Myocyte (in vitro differentiated cells): ENCODE measurements around the gene WRAP53. TPM values are rescaled to one million over a fixed set of nuclear protein-coding genes. Genes with fewer than 3 reads are reported as not detected.

Source experiments
- DNase-seq: peaks from one replicate; pipeline ENCODE4 v3.0.0-alpha.2; 2012; ENCODE audit warnings: low read depth
- total RNA-seq: library from RNA; depleted of rRNA; stranded (reverse); fragments of >200 nt; gene quantifications from 2 replicates; pipeline ENCODE4 v1.2.3, GENCODE V29; 2014

The WRAP53 gene
- total RNA-seq, 1 donor from 2014 or later: 4.5 TPM

DNA sequence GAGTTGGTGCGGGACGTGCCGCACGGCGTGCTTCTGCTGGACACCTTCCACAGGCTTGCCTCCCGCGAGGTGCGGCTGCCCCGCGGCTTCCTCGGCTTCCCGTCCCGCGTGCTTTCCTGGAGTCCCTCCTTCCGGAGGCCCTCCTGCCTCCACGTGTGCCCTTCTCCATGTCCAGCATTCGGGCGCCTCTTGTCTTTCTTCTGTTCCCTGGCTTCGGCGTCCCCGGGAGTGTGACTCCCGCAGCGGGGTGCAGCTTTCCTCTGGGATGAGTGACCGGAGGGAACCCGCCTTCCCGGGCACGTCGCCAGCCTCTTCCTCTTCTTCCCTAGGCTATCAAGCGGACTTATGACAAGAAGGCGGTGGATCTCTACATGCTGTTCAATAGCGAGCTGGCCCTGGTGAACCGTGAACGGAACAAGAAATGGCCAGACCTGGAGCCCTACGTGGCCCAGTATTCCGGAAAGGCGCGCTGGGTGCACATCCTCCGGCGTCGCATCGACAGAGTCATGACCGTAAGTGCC lies 52.3 kb downstream of the WRAP53 start:
- DNase-seq: no peak

- no peak for DNase-seq
Observed at GRCh38 chr17:7742729-7743128, 54.5 kb downstream of the WRAP53 start.

DNA sequence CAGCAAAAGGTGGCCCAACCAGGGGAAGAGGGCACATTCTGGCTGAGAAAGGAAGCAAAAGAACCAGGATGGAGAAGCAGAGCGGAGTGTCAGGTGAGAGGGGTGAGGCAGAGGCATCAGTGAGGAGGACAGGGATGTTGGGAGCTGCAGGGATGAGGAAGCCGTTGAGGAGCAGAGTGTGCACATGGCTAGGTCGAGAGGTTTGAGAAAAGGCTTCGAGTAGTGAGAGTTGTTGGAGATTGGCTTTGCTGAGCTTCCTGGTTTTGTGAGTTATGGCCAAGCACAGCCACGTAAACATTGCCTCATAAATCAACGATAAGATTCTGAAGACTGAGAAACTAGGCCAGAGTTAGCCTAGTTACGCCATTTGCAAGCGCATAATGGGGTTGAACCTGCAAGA lies 56.1 kb downstream of the WRAP53 start:
- DNase-seq: no peak

GRCh38 chr17:7745748-7746470 lies 57.6 kb downstream of the WRAP53 start:
- DNase-seq: peak; percentile 46

- no peak for DNase-seq
Observed at GRCh38 chr17:7747635-7748071, 59.4 kb downstream of the WRAP53 start.

DNA sequence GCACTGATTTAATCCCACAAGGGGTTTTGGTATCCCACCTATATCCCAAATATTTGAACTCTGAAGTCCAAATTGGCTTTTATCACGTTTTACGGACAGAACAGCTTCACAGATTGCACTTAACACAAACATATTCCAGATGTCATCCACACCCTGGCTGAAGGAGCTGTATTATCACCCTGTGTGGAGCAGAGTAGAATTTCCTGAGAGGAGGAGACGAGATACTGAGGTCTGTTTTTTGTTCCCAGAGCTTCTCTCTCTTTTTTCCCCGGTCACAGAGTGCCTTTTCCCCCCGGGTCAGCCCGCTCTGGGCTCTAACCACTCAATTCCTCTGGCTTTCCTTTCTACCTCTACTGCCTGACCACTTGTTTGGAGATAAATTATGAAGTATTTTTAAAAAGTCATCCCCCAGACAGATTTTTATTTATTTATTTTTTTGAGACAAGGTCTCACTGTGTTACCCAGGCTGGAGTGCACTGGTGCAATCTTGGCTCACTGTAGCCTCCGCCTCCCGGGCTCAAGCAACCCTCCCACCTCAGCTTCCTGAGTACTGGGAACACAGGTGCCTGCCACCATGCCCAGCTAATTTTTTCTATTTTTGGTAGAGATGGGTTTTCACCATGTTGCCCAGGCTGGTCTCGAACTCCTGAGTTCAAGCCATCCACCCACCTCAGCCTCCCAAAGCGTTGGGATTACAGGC lies 59.9 kb downstream of the WRAP53 start:
- no peak for DNase-seq

GRCh38 chr17:7750321-7750821 lies 62.1 kb downstream of the WRAP53 start:
- peak; percentile 47 for DNase-seq

Other genes with a start within 250 kb of the WRAP53 start
- 41.7 and 89.9 TPM in 2 replicates for gene FGF11, start 249.0 kb upstream of the WRAP53 start, total RNA-seq
- gene CHRNB1, start 243.4 kb upstream of the WRAP53 start, total RNA-seq: 213 and 222 TPM in 2 replicates
- 32.8 and 38.0 TPM in 2 replicates for gene ZBTB4, start 208.8 kb upstream of the WRAP53 start, total RNA-seq
- not detected in 2 replicates for gene SLC35G6, start 207.0 kb upstream of the WRAP53 start, total RNA-seq
- 41.2 and 47.1 TPM in 2 replicates for gene POLR2A, start 204.1 kb upstream of the WRAP53 start, total RNA-seq
- 7.4 and 8.6 TPM in 2 replicates for gene TNFSF12, start 139.4 kb upstream of the WRAP53 start, total RNA-seq
- 0.11 TPM in 1 of 2 replicates, not detected in the other for gene TNFSF13, start 129.7 kb upstream of the WRAP53 start, total RNA-seq
- gene SENP3, start 126.6 kb upstream of the WRAP53 start, total RNA-seq: 93.6 and 114 TPM in 2 replicates
- gene CD68, start 108.8 kb upstream of the WRAP53 start, total RNA-seq: 7.6 and 9.1 TPM in 2 replicates
- 185 and 199 TPM in 2 replicates for gene MPDU1, start 104.6 kb upstream of the WRAP53 start, total RNA-seq
- gene SOX15, start 98.4 kb upstream of the WRAP53 start, total RNA-seq: 4.0 and 10.9 TPM in 2 replicates
- gene FXR2, start 73.6 kb upstream of the WRAP53 start, total RNA-seq: 85.2 and 85.6 TPM in 2 replicates
- gene SAT2, start 60.7 kb upstream of the WRAP53 start, total RNA-seq: 69.2 and 73.1 TPM in 2 replicates
- 0.43 and 1.4 TPM in 2 replicates for gene SHBG, start 58.3 kb upstream of the WRAP53 start, total RNA-seq
- not detected in 2 replicates for gene ATP1B2, start 37.6 kb upstream of the WRAP53 start, total RNA-seq
- gene TP53, start 987 bp upstream of the WRAP53 start, total RNA-seq: 22.0 and 27.6 TPM in 2 replicates
- 0.78 and 1.5 TPM in 2 replicates for gene EFNB3, start 16.7 kb downstream of the WRAP53 start, total RNA-seq
- 0.11 TPM in 1 of 2 replicates, not detected in the other for gene DNAH2, start 29.3 kb downstream of the WRAP53 start, total RNA-seq
- gene KDM6B, start 145.7 kb downstream of the WRAP53 start, total RNA-seq: 3.9 and 4.5 TPM in 2 replicates
- gene TMEM88, start 166.6 kb downstream of the WRAP53 start, total RNA-seq: 0.72 and 1.8 TPM in 2 replicates
- gene NAA38, start 169.1 kb downstream of the WRAP53 start, total RNA-seq: 37.7 and 54.8 TPM in 2 replicates
- gene CYB5D1, start 169.5 kb downstream of the WRAP53 start, total RNA-seq: 4.0 and 4.3 TPM in 2 replicates
- gene CHD3, start 200.3 kb downstream of the WRAP53 start, total RNA-seq: 104 and 140 TPM in 2 replicates
- 5.9 and 6.7 TPM in 2 replicates for gene RNF227, start 227.8 kb downstream of the WRAP53 start, total RNA-seq
- 0.10 and 0.53 TPM in 2 replicates for gene KCNAB3, start 241.4 kb downstream of the WRAP53 start, total RNA-seq
- gene TRAPPC1, start 243.5 kb downstream of the WRAP53 start, total RNA-seq: 27.8 and 28.6 TPM in 2 replicates
- 11.3 and 14.1 TPM in 2 replicates for gene CNTROB, start 243.7 kb downstream of the WRAP53 start, total RNA-seq